Panc1 (cell line): Measurements from ENCODE around the gene CDC42BPA. TPM values are rescaled to one million over a fixed set of nuclear protein-coding genes. Genes with fewer than 3 reads are reported as not detected.
A peak's percentile ranks its signal among the peaks of the same experiment; 100 is the strongest.

Source experiments
- ATAC-seq: fragments of 200-7000 bp; cut with Tn5 transposase; 2 replicates; pipeline ENCODE4 v1.9.1; 2020; ENCODE audit warnings: mild to moderate bottlenecking, moderate library complexity
- BruUV-seq: library from RNA; stranded (reverse); fragments of 400-500 nt; replicated peaks from 2 replicates; lab custom pipeline; 2021; lab: Mats Ljungman, UMichigan
- CTCF ChIA-PET: fragments of 300-600 bp; sonication (Branson Sonifier 250); formaldehyde crosslinking; loops from one replicate; lab custom pipeline; 2022; ENCODE audit warnings: antibody characterized with exemption; lab: Charles Lee
- POLR2A ChIA-PET: fragments of 300-600 bp; sonication (Branson Sonifier 250); formaldehyde crosslinking; loops from one replicate; lab custom pipeline; 2022; ENCODE audit warnings: antibody characterized with exemption; lab: Charles Lee
- DNase-seq: peaks from one replicate; pipeline ENCODE4 v3.0.0-alpha.2; 2010; ENCODE audit warnings: low read depth, low spot score
- H3K27ac ChIP-seq: 2 replicates; pipeline ENCODE4 v1.5.1; 2011; ENCODE audit warnings: mild to moderate bottlenecking, low read length, inconsistent platforms
- H3K27me3 ChIP-seq: fragments of 200-500 bp; sonication (Bioruptor generic); 2 replicates; pipeline ENCODE4 v1.6.0; 2014; ENCODE audit warnings: low read length, inconsistent platforms; ENCODE audit not compliant: control insufficient read depth, insufficient read depth
- H3K36me3 ChIP-seq: fragments of 200-500 bp; sonication (Bioruptor generic); 2 replicates; pipeline ENCODE4 v1.5.1; 2014; ENCODE audit warnings: inconsistent platforms, mild to moderate bottlenecking, low read length, moderate library complexity; ENCODE audit not compliant: control insufficient read depth, insufficient read depth
- H3K4me1 ChIP-seq: 2 replicates; pipeline ENCODE4 v1.5.1; 2011; ENCODE audit warnings: inconsistent platforms, mild to moderate bottlenecking, low read length, moderate library complexity; ENCODE audit not compliant: control insufficient read depth, insufficient read depth
- H3K4me3 ChIP-seq, 2 experiments: 2 replicates each; pipeline ENCODE4 v1.5.1; 2011 to 2012; ENCODE audit warnings: low read depth in 2 of 2, low read length in 2 of 2, mild to moderate bottlenecking in 2 of 2, inconsistent platforms in 1 of 2, moderate library complexity in 1 of 2
- H3K9me3 ChIP-seq: fragments of 200-500 bp; sonication (Bioruptor generic); 2 replicates; pipeline ENCODE4 v1.5.1; 2014; ENCODE audit warnings: low read depth, mild to moderate bottlenecking, inconsistent platforms, low read length, moderate library complexity; ENCODE audit not compliant: control insufficient read depth, insufficient read depth
- CTCF ChIP-seq: fragments of 450-650 bp; IDR thresholded peaks from 2 replicates; pipeline ENCODE4 v1.5.1; 2017; ENCODE audit warnings: mild to moderate bottlenecking
- POLR2AphosphoS5 ChIP-seq: IDR thresholded peaks from 2 replicates; pipeline ENCODE4 v1.6.1; 2012; ENCODE audit warnings: mild to moderate bottlenecking, low read depth, low read length, moderate library complexity
- REST ChIP-seq, 2 experiments: IDR thresholded peaks; 2 replicates each; pipeline ENCODE4 v1.6.1; 2011 to 2012; ENCODE audit warnings: low read depth in 2 of 2, control low read depth in 1 of 2, low read length in 1 of 2, mild to moderate bottlenecking in 1 of 2, moderate library complexity in 1 of 2; ENCODE audit not compliant: insufficient read depth in 1 of 2
- SIN3A ChIP-seq: IDR thresholded peaks from 2 replicates; pipeline ENCODE4 v1.6.1; 2012; ENCODE audit warnings: low read depth, mild to moderate bottlenecking, low read length, moderate library complexity, borderline replicate concordance; ENCODE audit not compliant: insufficient read depth
- TCF7L2 ChIP-seq: IDR thresholded peaks from 2 replicates; pipeline ENCODE4 v1.6.1; 2011; ENCODE audit warnings: mild to moderate bottlenecking, low read depth, low read length, inconsistent platforms
- in situ Hi-C: cut with HindIII; loops from 2 replicates; pipeline ENCODE4 v1.10.0; 2016; ENCODE audit warnings: low sequenced_read_pairs, low pct_unique_long_range_greater_than_20kb
- intact Hi-C: fragments of 100-400 bp; cut with micrococcal nuclease; formaldehyde crosslinking; loops from one replicate; pipeline ENCODE4 v1.10.0; 2022; ENCODE audit not compliant: unreplicated experiment
- total RNA-seq: library from RNA; stranded (reverse); gene quantifications from one replicate; pipeline ENCODE4 v1.2.1, GENCODE V29; 2021; ENCODE audit not compliant: unreplicated experiment

Gene CDC42BPA
- total RNA-seq, 1 experiment from 2014 or later: 32.8 TPM

GRCh38 chr1:226962421-226963391, 355.6 kb downstream of the CDC42BPA start:
- ChIA-PET POLR2A (interaction anchor here (0.7 kb wide), 1 partner anchor 9 kb away, joined by 3 read pairs; no protein-coding TSS in a partner anchor), CTCF (no interaction called here)
- intact Hi-C loops (no loop called here), in situ Hi-C loops (no loop called here)
- H3K4me1 ChIP-seq: no peaks in the 10 kb centered on the region
- no peak overlapping the region for H3K27ac ChIP-seq
- DNase-seq: no peak
- TF ChIP-seq CTCF (no peak), REST (IDR thresholded peaks at IDR 0.05; ENCODE audit: insufficient read depth in 1 of 2, low read depth in 2 of 2, low read length in 1 of 2) (no peak), SIN3A (no peak), POLR2AphosphoS5 (no peak), TCF7L2 (no peak)
- H3K36me3 ChIP-seq: no peaks in the 10 kb centered on the region
- ATAC-seq: 0 out of 2 replicates have a peak, but pooled peaks have one; percentile 23
- H3K27me3 ChIP-seq: no peaks in the 10 kb centered on the region
- no peaks in the 10 kb centered on the region for H3K9me3 ChIP-seq
- BruUV-seq: no TSS peak
- H3K4me3 ChIP-seq: no peak overlapping the region

DNA sequence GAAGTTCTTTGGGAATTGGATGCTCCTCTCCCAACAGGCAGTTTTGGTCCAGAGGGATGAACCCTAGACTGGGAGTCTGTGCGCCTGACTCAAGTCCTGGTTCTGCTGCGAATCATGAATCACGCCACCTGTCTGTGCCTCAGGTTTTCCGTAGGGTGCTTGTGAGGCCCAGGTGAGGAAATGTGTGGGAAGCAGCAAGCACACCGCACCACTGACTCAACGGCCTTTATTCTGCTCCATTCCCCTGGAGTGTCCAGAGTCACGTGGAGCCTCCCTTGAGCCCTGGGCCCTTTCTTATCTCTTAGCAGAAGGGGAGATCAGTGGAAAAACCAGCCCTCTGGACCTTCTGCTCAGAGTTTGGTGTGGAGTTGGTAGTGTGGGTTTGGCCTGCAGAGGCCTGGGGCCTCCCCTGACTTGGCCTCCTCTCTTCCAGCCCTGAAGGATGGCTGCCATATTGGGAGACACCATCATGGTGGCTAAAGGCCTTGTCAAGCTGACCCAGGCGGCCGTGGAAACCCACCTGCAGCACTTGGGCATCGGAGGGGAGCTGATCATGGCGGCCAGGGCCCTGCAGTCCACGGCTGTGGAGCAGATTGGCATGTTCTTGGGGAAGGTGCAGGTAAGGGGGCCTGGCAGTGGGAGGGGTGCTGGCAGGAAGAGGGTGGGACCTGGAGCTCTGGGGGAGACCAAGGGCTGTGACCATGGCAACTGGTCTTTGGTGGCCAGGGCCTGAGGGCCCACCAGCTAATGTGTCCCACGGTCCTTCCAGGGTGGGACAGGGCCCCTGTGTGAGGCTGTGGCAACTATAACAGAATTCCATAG, 357.1 kb downstream of the CDC42BPA start:
- Histone ChIP-seq H3K36me3 (no peaks in the 10 kb centered on the region), H3K27ac (no peak overlapping the region), H3K4me3 (no peak overlapping the region), H3K9me3 (no peaks in the 10 kb centered on the region; the same call in 1 of the 2 replicates), H3K4me1 (no peaks in the 10 kb centered on the region), H3K27me3 (no peaks in the 10 kb centered on the region)
- no peak for DNase-seq
- in situ Hi-C loops (no loop called here), intact Hi-C loops (no loop called here)
- BruUV-seq: no TSS peak
- ChIA-PET POLR2A (interaction anchor here (0.7 kb wide), 1 partner anchor 10 kb away, joined by 3 read pairs; no protein-coding TSS in a partner anchor), CTCF (no interaction called here)
- ATAC-seq: no peak
- TF ChIP-seq TCF7L2: no peak
- no peak for TF ChIP-seq REST (IDR thresholded peaks at IDR 0.05; ENCODE audit: insufficient read depth in 1 of 2, low read depth in 2 of 2, low read length in 1 of 2)
- no peak for TF ChIP-seq POLR2AphosphoS5
- no peak for TF ChIP-seq CTCF
- no peak for TF ChIP-seq SIN3A
